Activated CD8-positive, alpha-beta memory T cell treated with anti-CD3 and anti-CD28 coated beads, Interleukin-2, amount 50 U/mL, for 48 hours (primary cell): ENCODE measurements around the gene ILDR2.

Experiments
- DNase-seq: peaks from one replicate; pipeline ENCODE4 v3.0.0-alpha.2; 2020

Gene ILDR2

GRCh38 chr1:166969074-166969677 lies 6.2 kb downstream of the ILDR2 start:
- DNase-seq, result no peak

GRCh38 chr1:166960858-166961474 lies 14.4 kb downstream of the ILDR2 start:
- no peak for DNase-seq

- DNase-seq, result no peak
Measured at GRCh38 chr1:166956872-166957271, 18.5 kb downstream of the ILDR2 start.

- DNase-seq, result no peak
Measured at GRCh38 chr1:166956057-166956850, 19.1 kb downstream of the ILDR2 start.

GRCh38 chr1:166953491-166953890 lies 21.8 kb downstream of the ILDR2 start:
- DNase-seq, result no peak

- DNase-seq, result no peak
Measured at GRCh38 chr1:166952002-166952746, 23.2 kb downstream of the ILDR2 start.

GRCh38 chr1:166951050-166951449 lies 24.3 kb downstream of the ILDR2 start:
- no peak for DNase-seq

GRCh38 chr1:166950156-166950555 lies 25.2 kb downstream of the ILDR2 start:
- no peak for DNase-seq

GRCh38 chr1:166948856-166949350 lies 26.4 kb downstream of the ILDR2 start:
- DNase-seq, result no peak

- no peak for DNase-seq
Measured at GRCh38 chr1:166947398-166948043, 27.8 kb downstream of the ILDR2 start.

- no peak for DNase-seq
Measured at GRCh38 chr1:166944186-166944967, 31.0 kb downstream of the ILDR2 start.

- DNase-seq, result no peak
Measured at GRCh38 chr1:166939741-166940375, 35.5 kb downstream of the ILDR2 start.

GRCh38 chr1:166937962-166938361 lies 37.4 kb downstream of the ILDR2 start:
- DNase-seq, result no peak

- no peak for DNase-seq
Measured at GRCh38 chr1:166937329-166937728, 38.0 kb downstream of the ILDR2 start.

- DNase-seq, result no peak
Measured at GRCh38 chr1:166933633-166934032, 41.7 kb downstream of the ILDR2 start.

- DNase-seq, result no peak
Measured at GRCh38 chr1:166933140-166933539, 42.2 kb downstream of the ILDR2 start.

- DNase-seq, result no peak
Measured at GRCh38 chr1:166929911-166930310, 45.4 kb downstream of the ILDR2 start.

GRCh38 chr1:166927701-166928100 lies 47.6 kb downstream of the ILDR2 start:
- DNase-seq, result no peak

- no peak for DNase-seq
Measured at GRCh38 chr1:166925810-166926478, 49.4 kb downstream of the ILDR2 start.

- no peak for DNase-seq
Measured at GRCh38 chr1:166924823-166925541, 50.4 kb downstream of the ILDR2 start.
